Measurements from ENCODE around the gene TRIM3. TPM values are rescaled to one million over a fixed set of nuclear protein-coding genes. Genes with fewer than 3 reads are reported as not detected.

The TRIM3 gene
- total and polyA plus RNA-seq, 2 of the 4 experiments (the other 2 are of a cell fraction) = 13.8 to 22.3 TPM

GRCh38 chr11:6472934-6473333 is 807 bp downstream of the TRIM3 start:
- dilution Hi-C loops (cut with HindIII; ENCODE audit: low sequenced_read_pairs, unreplicated experiment) = no loop called here
- intact Hi-C loops (cut with micrococcal nuclease) = loop anchor here (1.0 kb wide), 1 partner anchor 151 kb away; no protein-coding TSS in a partner anchor

More at GRCh38 chr11:6472934-6473333, 807 bp downstream of the TRIM3 start:
- H2BK120ac ChIP-seq (ENCODE audit: low read depth, low read length) = no peak overlapping the region
- no peak overlapping the region for H3K23ac ChIP-seq (ENCODE audit: low read depth, low read length)
- H2AK5ac ChIP-seq (ENCODE audit: low read depth, low read length) = peak overlapping the region; percentile 54
- no peak overlapping the region for H2BK15ac ChIP-seq (ENCODE audit: low read depth, low read length)
- no peak overlapping the region for H4K91ac ChIP-seq (ENCODE audit: insufficient read depth, low read depth, low read length)
- no peak overlapping the region for H3K18ac ChIP-seq (ENCODE audit: low read depth, low read length)
- WGBS, 2 experiments (ENCODE audit: extremely low coverage in 2 of 2, insufficient read length in 1 of 2) = no CpG with 5 or more reads among the region's 1 CpG
- peak overlapping the region; percentile 45; the same call in 1 of the 2 replicates for H3K14ac ChIP-seq (replicated peaks; ENCODE audit: low read depth, low read length)
- TF ChIP-seq CHD1 (IDR thresholded peaks at IDR 0.05; ENCODE audit: low read depth, low read length) = no peak
- no peak for TF ChIP-seq RCOR1 (IDR thresholded peaks at IDR 0.05; ENCODE audit: insufficient replicate concordance, low read length)
- no peak for TF ChIP-seq SMC3 (IDR thresholded peaks at IDR 0.05; ENCODE audit: low read depth, low read length)
- no peak for TF ChIP-seq CTCF (conservative IDR thresholded peaks at IDR 0.05; ENCODE audit: low read depth, low read length)
- TF ChIP-seq ELK1 (IDR thresholded peaks at IDR 0.05; ENCODE audit: borderline replicate concordance, low read depth, low read length) = no peak
- TF ChIP-seq RFX5 (IDR thresholded peaks at IDR 0.05; ENCODE audit: low read depth, low read length) = no peak
- TF ChIP-seq, protein P1, sequence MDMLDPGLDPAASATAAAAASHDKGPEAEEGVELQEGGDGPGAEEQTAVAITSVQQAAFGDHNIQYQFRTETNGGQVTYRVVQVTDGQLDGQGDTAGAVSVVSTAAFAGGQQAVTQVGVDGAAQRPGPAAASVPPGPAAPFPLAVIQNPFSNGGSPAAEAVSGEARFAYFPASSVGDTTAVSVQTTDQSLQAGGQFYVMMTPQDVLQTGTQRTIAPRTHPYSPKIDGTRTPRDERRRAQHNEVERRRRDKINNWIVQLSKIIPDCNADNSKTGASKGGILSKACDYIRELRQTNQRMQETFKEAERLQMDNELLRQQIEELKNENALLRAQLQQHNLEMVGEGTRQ (IDR thresholded peaks at IDR 0.05; ENCODE audit: low read depth, low read length) = no peak
- TF ChIP-seq BHLHE40 (IDR thresholded peaks at IDR 0.05; ENCODE audit: low read depth, low read length) = no peak
- no peak for TF ChIP-seq NFE2L2 (IDR thresholded peaks at IDR 0.05; ENCODE audit: low read depth, low read length)
- no peak for TF ChIP-seq MAZ (IDR thresholded peaks at IDR 0.05; ENCODE audit: borderline replicate concordance, low read depth, low read length)
- no peak for TF ChIP-seq POLR2A (IDR thresholded peaks at IDR 0.05; ENCODE audit: low read depth, low read length)
- TF ChIP-seq CEBPB (IDR thresholded peaks at IDR 0.05; ENCODE audit: low read depth, low read length) = no peak
- TF ChIP-seq FOS (IDR thresholded peaks at IDR 0.05; ENCODE audit: low read depth, low read length) = no peak
- no peak for TF ChIP-seq RAD21 (IDR thresholded peaks at IDR 0.05; ENCODE audit: low read length)
- no peak for TF ChIP-seq MAFK (IDR thresholded peaks at IDR 0.05; ENCODE audit: low read depth, low read length)
- no peak for TF ChIP-seq MXI1 (IDR thresholded peaks at IDR 0.05; ENCODE audit: borderline replicate concordance, low read depth, low read length)
- CTCF ChIA-PET = no interaction called here
- H3K79me1 ChIP-seq (ENCODE audit: low read depth in 1 of 2, low read length in 2 of 2) = peaks cover 26 to 70% of the 10 kb centered on the region in 2 experiments
- peak overlapping the region; percentile 87 for H2AK9ac ChIP-seq (replicated peaks; ENCODE audit: low read depth, low read length, poor library complexity)
- DNase-seq = no peak
- H3K56ac ChIP-seq (ENCODE audit: extremely low read depth, insufficient read depth, low read length) = no peak overlapping the region
- H3K4me3 ChIP-seq (ENCODE audit: insufficient read depth, low read depth, low read length) = peak overlapping the region; percentile 99
- BruUV-seq (replicated peaks) = no TSS peak
- no peak overlapping the region; the same call in 1 of the 2 replicates for H3K27ac ChIP-seq (ENCODE audit: insufficient read depth, low read length)
- ATAC-seq (ENCODE audit: low read depth) = no peak
- no peaks in the 10 kb centered on the region for H3K9me3 ChIP-seq (ENCODE audit: control insufficient read depth, insufficient read depth, low read length)
- no peaks in the 10 kb centered on the region for H3K27me3 ChIP-seq (ENCODE audit: control insufficient read depth, insufficient read depth, low read length)
- in situ Hi-C loops (cut with MboI; ENCODE audit: low sequenced_read_pairs) = no loop called here
- H4K20me1 ChIP-seq (ENCODE audit: insufficient read depth, low read length) = peaks cover 6% of the 10 kb centered on the region; the same call in 1 of the 2 replicates
- peak overlapping the region; percentile 53; the same call in 1 of the 2 replicates for H3K4ac ChIP-seq (ENCODE audit: low read depth, low read length)
- POLR2A ChIA-PET (ENCODE audit: unreplicated experiment) = no interaction called here
- H3K4me2 ChIP-seq (ENCODE audit: low read depth, low read length) = peak overlapping the region; percentile 89
- H3K9ac ChIP-seq (ENCODE audit: low read depth, low read length) = peak overlapping the region; percentile 28; the same call in 1 of the 2 replicates
- no peak overlapping the region for H2BK5ac ChIP-seq (ENCODE audit: low read depth, low read length, poor library complexity, severe bottlenecking)
- peak overlapping the region; percentile 29 for H2AFZ ChIP-seq (replicated peaks; ENCODE audit: low read length, poor library complexity)
- no peak overlapping the region for H2BK20ac ChIP-seq (ENCODE audit: low read depth, low read length)
- peak overlapping the region in 1 of 2 experiments; percentile 47; a peak in 1 of 4 replicates for H4K8ac ChIP-seq (ENCODE audit: low read depth in 2 of 2, low read length in 2 of 2)
- H3K36me3 ChIP-seq (ENCODE audit: control insufficient read depth, insufficient read depth, low read length) = peaks cover 15% of the 10 kb centered on the region
- no peak overlapping the region for H4K5ac ChIP-seq (ENCODE audit: low read depth, low read length)
- peaks cover 21% of the 10 kb centered on the region for H3K9me1 ChIP-seq (ENCODE audit: insufficient read depth, low read length)
- peaks cover 6% of the 10 kb centered on the region for H3K4me1 ChIP-seq (ENCODE audit: control insufficient read depth, insufficient read depth, low read length)
